ENCODE results near the gene BTBD17.

The BTBD17 gene

DNA sequence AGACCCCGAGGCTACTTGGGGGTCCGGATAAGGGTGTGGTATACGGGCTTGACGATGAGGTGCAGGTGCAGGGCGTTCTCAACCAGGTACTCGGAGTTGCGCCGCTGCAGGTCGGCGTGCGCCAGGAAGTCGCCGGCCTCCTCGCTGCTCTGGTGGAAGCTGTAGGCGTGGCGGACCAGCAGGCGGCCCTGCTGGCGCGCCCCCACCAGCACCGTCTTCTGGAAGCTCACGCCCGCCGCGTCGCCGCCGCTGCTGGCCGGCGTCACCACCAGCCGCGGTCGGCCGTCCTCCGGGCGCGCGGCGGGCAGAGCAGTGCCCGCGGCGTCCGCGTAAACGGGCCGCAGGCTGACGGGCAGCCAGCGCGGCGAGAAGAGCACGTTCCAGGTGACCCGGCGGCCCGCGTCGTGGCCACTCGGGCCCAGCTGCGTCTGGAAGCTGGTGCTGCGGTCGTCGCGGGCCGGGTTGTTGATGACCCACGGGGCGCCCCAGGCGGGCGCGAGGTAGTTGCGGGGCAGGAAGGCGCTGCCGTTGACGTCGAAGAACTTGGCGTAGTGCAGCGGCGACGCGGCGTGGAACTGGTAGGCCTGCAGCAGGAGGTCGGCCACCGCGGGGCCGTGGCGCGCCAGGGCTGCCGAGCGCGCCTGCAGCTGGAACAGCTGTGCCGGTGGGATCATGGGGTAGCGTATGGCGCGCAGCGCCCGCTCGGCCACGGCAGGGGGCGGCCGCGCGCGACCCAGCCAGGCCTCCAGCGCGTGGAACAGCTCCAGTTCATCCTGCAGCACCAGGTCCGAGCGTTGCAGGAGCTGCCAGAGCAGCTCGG, 4.8 kb downstream of the BTBD17 start:
- no peak for DNase-seq

GRCh38 chr17:74355065-74355464, 6.6 kb downstream of the BTBD17 start:
- no peak for DNase-seq

DNA sequence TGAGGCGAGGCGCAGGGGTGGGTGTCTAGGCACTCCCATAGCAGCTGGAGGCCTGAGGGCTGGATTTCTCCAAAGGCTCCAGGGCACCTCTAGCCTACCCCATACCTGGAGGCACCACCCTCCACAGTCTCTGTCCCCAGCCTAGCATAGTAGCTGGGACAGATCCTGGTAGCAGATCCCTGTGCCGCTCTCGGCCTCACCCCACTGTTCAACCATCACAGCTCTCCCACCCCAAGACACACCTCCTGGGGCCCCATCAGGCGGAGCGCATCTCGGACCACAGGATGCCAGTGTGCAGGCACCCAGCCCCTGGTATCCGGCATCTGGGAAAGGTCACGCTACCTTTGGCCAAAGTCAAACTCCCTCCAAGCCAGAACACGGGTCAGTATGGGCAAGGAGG, 7.1 kb downstream of the BTBD17 start:
- DNase-seq = no peak

DNA sequence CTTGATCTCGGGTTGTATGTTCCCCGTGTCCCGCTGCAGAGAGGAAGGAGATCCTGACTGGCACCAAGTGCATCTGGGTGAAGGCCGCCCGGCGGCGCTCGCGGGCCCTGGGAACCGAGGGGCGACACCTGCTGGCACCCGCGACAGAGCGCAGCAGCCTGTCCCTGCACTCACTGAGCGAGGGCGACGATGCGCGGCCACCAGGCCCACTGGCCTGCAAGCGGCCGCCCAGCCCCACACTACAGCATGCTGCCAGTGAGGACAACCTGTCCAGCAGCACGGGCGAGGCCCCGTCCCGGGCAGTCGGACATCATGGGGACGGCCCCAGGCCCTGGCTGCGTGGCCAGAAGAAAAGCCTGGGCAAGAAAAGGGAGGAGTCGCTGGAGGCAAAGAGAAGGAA, 7.5 kb downstream of the BTBD17 start:
- no peak for DNase-seq

DNA sequence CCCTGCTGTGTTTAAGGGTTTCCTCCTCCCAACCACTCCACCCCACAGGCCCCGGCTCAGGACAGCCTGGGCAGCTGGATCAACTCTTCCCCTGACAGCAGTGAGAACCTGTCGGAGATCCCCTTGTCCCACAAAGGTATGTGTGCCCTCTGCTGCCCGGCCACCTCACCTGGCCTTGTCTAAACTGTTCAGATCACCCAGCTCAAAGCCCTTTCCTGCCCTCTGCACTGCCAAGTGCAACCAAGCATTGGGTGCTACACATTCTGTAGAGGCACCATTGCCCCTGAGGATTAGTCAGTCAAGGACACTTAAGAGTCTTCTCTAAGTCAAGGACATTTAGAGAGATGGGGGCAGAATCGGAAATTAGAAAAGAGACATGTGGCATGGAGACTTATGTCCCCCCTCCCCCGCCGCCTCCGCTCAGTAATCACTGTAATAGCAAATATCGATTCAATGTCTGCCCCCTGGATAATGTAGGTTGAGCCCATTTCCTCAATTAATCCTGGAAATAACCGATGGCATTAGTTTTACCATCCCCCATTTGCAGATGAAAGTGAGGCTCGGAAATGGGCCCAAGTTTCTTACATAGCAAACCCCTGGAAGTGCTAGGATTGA, 8.1 kb downstream of the BTBD17 start:
- DNase-seq = no peak

DNA sequence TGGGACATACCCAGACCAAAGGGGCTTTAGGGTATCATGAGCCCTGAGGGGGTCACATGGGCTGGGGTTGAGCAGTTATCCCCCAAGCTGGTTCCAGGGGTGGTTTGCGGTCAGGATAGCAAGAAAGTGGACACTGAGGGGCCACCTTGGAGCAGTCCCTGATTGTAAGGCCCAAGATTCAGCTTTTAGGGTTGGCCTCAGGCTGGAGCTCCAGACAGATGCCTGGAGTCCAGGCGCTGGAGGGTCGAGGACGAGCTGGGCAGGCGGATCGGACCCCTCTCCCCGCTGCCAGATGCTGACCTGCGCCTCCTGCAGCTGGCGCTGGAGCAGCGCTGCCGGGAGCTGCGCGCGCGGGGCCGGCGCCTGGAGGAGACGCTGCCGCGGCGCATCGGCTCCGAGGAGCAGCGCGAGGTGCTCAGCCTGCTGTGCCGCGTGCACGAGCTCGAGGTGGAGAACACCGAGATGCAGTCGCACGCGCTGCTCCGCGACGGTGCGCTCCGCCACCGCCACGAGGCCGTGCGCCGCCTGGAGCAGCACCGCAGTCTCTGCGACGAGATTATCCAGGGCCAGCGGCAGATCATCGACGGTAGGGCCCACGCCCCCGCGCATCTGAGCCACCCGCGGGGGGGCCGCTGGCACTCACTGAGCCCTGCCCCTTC, 10.0 kb downstream of the BTBD17 start:
- no peak for DNase-seq

GRCh38 chr17:74350486-74350885, 11.2 kb downstream of the BTBD17 start:
- DNase-seq = no peak

DNA sequence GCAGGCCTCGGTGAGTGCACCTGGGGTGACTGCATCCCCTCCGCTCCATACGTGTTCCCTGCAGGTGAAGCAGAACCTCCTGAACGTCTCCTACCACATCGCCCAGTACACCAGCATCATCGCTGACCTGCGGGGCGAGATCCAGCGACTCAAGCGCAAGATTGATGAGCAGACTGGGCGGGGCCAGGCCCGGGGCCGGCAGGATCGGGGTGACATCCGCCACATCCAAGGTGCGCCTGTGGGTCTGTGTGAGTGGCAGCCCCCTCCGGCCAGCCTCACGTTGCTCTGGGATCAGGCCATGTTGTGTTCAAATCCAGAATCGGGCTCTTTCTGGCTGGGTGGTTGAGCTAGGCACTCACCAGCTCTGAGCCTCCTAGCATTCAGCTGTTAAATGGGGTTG, 12.5 kb downstream of the BTBD17 start:
- no peak for DNase-seq

- DNase-seq = no peak
Observed at GRCh38 chr17:74347646-74348045, 14.0 kb downstream of the BTBD17 start.

GRCh38 chr17:74345433-74346241, 16.0 kb downstream of the BTBD17 start:
- no peak for DNase-seq

- no peak for DNase-seq
Observed at GRCh38 chr17:74344658-74345057, 17.0 kb downstream of the BTBD17 start.

DNA sequence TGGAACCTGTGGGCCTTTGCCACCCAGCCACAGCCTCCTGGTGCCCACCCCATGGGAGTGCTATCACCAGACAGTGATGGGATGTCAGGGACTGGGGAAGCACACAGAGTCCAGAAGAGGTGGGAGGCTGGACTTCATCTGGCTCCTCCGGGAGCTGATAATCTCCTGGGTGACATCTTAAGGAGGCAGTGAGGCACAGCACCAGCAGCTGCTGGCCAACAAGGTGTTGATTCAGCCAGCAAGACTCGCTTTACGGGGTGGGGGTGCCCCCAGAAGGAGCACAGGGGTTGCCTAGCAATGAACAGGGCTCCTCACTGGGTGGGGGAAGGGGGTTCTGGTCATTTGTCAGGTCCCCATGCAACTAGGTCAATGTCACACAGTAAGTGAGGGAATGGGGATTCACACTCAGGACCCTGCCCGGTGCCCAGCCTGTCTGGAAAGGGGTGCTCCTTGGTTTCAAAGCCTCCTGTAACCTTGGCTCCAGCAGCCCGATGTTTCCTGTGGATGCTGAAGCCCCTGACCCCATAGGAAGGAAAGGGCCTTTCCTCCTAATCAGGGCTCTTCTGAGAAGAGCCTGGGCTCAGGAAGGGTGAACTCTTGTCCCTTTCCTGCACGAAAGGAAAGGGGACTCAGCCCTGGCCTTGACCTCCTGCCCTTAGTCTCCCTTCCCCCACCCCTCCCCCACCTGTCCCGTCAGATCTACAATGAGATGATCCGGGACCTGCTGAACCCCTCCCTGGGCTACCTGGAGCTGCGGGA, 18.0 kb downstream of the BTBD17 start:
- no peak for DNase-seq

DNA sequence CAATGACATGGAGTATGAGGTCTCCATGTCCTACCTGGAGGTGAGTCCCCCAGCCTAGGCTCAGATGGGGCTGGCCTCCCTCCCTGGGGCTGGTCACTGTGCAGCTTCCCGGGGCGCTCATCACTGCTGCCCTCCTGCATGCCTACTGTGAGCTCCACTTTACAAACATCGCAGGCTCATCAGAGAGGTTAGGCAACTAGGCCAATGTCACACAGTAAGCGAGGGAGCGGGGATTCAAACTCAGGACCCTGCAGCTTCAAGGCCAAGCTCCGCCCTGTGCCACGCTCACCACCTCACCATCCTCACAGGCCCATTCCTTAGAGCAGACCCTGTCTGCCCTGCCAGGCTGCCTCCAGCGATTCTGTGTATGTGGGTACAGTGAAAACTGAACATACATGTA, 18.5 kb downstream of the BTBD17 start:
- DNase-seq = no peak

- no peak for DNase-seq
Observed at GRCh38 chr17:74342224-74342623, 19.4 kb downstream of the BTBD17 start.

DNA sequence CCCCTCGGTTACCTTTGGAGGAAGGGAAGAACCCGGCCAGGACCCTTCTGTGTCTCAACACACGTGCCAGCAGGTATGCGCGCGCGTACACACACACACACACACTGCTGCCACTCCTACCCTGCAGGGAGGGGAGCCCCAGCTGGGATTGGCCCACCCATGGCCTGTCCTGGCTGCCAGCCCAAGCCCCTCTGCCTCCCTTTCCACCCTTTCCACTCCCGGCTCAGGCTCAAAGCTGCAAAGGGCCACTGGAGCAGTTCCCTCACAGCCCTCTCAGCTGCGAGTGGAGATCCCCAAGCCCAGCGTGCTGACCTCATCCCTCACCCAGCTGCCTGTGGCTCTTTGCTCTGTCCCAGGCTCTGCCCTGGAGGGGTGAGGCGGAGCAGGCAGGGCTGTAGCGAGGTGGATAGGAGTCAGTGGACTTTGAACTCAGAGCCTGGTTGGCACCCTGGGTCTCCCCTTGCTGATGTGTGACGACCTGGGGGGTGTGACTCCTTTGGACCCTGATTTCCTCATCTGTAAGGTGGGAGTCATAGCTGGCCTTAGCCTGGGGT, 21.1 kb downstream of the BTBD17 start:
- no peak for DNase-seq

- no peak for DNase-seq
Observed at GRCh38 chr17:74339537-74340195, 22.0 kb downstream of the BTBD17 start.

DNA sequence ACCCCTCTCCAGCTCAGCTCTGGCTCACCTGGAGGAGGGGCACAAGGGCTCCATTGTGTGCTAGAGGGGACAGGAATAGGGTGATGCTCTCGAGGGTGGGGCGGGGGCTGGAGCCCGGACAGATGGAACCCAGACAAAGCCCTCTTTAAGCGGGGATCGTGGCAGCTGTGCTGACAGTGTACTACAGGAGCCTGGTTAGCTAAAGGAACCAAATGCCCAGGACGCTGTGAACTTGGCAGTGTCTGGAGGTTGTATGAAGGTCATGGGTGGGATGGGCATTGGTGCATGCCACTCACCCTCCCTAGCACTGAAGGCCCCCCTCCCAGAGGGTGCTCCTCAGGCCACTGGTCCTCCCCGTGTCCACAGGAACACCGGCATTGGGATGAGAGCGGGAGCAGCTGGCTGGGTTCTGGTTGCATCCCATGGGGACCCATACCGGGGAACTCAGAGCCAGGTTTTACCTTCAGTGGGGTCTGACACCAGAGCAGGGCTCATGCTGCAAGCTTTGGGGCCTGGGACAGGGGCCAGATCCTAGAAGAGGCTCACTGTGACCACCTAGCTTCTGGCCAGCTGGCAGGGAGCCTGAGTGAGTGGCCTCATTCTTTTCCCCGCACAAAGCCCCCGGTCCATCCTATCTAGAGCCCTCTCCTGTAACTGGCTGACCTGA, 23.7 kb downstream of the BTBD17 start:
- DNase-seq = no peak

- no peak for DNase-seq
Observed at GRCh38 chr17:74336307-74336706, 25.4 kb downstream of the BTBD17 start.

- no peak for DNase-seq
Observed at GRCh38 chr17:74335529-74336062, 26.1 kb downstream of the BTBD17 start.

- no peak for DNase-seq
Observed at GRCh38 chr17:74334393-74335039, 27.2 kb downstream of the BTBD17 start.

All from NCI-H1105 treated with DMSO at 0.1 percent for 48 hours (cell line).